HG02678 (cell line): ENCODE data around the gene STAC3.

ENCODE experiments used
- ATAC-seq: cut with Tn5 transposase; IDR thresholded peaks from one replicate; pipeline ENCODE4 v1.9.1; 2021; ENCODE audit warnings: mild to moderate bottlenecking, moderate library complexity; ENCODE audit not compliant: unreplicated experiment

The STAC3 gene

DNA sequence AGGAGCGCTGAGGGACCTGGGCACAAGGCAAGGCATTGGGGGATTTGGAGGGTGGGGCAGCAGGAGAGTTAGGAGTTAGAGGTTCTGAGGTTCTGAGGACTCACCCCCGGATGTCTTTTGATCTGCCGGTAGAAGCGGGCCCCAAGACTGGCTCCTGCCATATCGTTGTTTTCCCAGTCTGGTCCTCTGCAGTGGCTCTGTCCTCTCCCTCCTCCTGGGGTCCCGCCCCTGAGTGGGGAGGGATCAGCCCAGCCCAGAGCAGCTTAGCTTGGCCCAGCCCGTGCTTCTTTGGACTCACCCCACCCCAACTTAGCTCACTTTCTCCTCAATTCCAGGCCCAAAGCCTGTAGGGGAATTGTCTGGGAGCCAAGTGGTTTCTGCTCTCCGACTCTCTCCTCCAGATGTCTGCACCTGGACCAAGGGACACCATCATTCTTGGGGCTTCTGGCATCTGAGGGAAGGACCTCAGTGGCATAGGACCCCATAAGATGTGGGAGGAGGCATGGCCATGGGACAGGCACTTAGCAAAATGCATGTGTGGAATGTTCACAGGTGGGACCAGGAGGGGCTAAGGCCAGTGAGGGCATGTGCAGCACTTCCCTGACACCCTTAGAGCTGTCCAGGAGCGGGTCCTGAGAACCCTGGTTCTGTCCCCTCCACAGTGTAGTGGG, 13.9 kb downstream of the STAC3 start:
- ATAC-seq, result no peak

DNA sequence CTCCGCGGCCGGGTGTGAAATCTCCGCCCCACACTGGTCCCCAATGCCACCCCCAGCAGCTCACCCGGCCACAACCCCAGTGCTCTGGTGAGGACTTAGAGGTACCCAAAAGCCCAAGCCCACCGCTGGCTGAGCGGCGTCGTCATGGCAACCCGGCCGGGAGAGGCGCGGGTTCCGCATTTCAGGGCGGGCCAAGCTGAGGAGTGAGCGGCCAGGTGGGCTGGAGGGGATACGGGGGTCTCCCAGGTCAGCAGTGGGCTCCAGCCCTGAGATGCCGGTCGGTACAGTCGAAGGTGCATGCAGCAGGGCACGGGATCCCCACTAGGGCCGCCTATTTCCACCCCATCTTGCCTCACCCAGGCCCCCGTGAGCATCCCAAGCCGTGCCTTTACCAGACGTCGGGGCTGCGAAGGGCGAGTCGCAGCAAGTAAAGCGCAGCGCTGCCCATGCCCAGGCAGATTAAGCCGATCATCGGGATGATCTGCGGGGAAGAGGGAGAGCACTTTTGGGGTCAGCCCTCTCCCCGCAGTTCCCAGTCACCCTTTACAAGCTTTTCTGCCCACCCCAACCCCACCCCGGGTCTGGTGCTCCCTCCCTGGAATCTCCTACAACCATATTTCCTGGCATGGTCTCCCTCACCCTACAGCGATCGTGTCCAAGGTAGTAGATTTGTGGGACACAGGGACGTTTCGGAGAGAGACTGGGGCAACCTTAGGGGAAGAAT, 14.6 kb downstream of the STAC3 start:
- ATAC-seq, result no peak

DNA sequence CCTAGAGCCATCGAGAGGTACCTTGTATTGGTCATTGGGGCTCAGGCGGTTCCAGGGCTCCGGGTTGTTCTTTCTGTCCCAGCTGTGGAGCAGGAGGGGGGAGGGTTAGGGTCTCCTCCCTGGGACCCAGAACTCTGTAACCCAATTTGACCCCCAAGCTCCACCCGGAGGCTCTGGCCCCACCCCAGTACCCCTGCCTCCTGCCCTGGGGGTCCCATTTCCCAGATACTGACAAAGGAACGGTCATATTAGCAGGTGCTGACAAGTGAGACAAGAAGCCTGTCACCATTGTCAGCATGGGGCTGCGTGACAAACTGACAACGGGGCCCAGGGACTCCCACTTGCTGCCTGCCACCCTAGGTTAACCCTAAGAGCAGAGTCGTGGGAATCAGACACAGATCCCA, 15.3 kb downstream of the STAC3 start:
- no peak for ATAC-seq

DNA sequence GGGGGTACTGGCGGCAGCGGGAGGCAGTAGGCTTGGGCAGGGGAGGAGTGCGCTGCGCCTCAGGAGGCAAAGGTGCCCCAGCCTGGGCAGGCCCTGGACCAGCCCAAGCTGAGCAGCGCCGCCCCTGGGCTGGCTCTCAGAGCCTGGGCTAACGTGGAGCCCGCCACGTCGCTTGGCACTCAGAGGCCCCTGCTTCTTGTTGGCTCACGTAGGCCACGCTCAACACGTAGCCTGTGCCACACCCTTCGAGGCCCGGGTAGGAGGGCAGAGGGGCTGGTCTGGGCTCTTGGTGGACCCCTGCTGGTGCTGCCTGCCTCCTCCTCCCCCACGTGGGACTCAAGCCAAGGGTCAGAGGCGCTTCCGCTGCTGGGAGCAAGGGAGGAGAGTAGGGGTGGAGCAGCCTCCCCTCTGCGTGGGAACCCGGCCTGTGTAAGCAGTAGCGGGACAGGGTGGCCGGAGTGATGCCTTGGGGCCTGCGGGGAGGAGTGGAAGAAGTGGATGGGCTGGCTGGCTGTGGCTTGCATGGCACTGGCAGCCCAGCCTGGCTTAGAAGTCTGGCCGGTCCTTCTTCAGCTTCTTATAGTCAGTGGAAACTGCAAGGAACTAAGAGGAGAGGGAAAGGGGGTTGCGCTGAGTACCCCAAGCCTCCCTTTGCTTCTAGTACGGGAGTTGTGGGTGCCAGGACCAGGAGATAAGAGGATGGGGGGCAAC, 15.8 kb downstream of the STAC3 start:
- no peak for ATAC-seq

DNA sequence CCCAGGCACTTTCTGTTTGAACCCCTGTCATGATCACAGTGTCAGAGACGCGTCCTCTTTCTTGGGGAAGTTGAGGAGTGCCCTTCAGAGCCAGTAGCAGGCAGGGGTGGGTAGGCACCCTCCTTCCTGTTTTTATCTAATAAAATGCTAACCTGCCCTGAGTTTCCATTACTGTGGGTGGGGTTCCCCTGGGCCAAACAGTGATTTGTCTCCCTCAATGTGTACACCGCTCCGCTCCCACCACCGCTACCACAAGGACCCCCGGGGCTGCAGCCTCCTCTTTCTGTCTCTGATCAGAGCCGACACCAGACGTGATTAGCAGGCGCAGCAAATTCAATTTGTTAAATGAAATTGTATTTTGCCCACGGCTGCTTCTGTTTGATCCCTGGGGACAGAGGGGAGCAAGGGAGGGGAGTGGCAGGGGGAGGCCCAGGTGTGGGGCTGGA, 16.4 kb downstream of the STAC3 start:
- no peak for ATAC-seq

DNA sequence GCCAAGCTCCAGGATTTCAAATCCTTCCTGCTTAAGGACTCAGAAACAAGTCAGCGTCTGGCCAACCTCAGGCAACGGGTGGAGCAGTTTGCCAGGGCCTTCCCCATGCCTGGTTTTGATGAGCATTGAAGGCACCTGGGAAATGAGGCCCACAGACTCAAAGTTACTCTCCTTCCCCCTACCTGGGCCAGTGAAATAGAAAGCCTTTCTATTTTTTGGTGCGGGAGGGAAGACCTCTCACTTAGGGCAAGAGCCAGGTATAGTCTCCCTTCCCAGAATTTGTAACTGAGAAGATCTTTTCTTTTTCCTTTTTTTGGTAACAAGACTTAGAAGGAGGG, 16.8 kb downstream of the STAC3 start:
- ATAC-seq, result no peak

DNA sequence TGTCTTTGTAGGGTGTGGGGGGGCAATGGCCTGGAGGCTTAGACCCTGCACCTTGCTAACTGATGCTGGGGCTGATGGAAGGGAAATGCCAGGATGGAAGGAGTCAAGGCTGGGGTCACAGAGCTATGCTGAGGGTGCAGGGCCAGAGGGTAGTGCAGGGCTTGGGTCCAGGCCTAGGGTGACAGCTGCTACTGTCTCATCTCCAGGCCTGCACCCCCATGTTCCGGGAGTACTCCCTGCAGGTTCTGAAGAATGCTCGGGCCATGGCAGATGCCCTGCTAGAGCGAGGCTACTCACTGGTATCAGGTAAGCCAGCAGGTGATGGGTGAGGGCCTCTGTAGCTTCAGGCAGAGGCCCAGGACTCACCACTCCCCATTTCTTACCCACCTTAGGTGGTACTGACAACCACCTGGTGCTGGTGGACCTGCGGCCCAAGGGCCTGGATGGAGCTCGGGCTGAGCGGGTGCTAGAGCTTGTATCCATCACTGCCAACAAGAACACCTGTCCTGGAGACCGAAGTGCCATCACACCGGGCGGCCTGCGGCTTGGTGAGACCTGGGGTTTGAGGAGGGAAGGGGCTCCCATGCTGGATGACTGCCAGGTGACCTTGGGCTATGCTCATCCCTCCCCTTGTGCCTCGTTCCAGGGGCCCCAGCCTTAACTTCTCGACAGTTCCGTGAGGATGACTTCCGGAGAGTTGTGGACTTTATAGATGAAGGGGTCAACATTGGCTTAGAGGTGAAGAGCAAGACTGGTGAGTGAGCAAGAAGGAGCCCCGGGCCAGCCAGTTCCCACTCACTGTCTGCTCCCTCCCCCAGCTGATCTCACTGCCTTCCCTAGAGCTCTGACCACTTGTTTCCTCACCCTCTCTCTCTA, 17.4 kb downstream of the STAC3 start:
- ATAC-seq, result no peak

DNA sequence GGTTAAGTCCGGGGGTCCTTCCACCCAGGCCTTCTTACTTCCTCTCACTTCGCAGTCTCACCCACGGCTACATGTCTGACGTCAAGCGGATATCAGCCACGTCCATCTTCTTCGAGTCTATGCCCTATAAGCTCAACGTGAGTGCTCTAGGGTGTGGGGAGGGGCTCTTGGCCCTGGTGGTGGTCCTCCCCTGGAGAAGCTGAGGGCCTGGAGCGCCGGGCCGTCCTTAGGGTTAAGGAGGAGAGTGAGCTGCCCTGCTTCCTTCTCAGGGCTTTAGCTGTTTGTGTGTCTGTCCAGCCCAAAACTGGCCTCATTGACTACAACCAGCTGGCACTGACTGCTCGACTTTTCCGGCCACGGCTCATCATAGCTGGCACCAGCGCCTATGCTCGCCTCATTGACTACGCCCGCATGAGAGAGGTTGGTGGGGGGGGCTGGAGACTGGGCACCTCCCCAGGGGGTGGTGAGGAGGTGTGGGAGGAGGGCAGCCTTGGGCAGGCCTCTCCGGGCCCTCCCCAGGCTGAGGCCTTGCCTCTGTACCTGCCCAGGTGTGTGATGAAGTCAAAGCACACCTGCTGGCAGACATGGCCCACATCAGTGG, 18.7 kb downstream of the STAC3 start:
- ATAC-seq, result no peak

DNA sequence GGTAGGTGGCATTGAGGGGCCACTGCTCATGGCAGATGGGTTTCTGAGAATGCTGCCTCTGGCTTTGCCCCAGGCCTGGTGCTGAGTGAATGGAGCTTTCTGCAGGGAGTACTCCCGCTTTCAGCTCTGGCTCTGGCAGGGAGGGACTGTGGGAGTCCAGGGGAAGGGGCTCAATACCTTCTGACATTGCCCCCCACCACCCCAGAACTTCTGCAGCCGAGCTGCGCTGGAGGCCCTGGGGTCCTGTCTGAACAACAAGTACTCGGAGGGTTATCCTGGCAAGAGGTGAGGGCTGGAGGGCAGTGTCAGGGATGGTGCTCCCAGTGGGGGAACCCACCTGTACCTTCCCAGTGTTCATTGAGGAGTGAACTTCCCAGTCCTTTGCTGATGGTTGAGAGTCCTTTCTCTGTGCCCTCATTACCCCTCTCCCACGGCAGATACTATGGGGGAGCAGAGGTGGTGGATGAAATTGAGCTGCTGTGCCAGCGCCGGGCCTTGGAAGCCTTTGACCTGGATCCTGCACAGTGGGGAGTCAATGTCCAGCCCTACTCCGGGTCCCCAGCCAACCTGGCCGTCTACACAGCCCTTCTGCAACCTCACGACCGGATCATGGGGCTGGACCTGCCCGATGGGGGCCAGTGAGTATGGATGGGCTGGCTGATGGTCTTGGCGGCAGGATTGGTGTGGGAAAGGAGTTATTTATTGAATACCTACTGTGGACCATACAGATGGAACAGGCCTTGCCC, 19.5 kb downstream of the STAC3 start:
- ATAC-seq, result no peak

DNA sequence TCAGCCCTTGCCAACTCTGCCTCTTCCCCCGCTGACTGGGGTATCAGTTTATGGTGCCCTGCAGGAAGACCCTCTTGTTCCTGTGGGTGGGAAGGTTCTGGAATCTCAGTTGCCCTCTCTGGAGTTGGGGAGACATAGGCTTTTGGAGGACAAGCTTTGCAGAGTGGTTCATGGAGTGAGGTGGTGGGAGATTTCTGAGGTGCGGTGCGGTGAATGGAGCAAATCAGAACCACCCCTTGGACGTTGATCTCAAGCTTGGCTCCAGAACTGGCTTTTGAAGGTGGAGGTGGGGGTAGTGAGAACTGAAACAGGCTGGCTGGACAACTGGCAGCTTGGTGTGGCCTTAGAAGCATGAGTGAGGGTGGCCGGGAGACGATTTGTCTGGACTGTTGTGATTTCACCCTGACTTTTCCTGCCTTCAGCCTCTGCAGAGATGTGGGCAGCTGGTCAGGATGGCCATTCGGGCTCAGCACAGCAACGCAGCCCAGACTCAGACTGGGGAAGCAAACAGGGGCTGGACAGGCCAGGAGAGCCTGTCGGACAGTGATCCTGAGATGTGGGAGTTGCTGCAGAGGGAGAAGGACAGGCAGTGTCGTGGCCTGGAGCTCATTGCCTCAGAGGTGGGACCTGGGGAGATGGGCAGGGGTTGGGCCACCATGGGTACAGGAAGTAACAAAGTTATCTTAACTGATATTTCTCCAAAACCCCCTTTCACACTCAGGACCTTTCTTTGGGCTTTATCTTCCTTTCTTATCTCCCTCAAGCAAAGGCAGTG, 20.4 kb downstream of the STAC3 start:
- ATAC-seq, result no peak

DNA sequence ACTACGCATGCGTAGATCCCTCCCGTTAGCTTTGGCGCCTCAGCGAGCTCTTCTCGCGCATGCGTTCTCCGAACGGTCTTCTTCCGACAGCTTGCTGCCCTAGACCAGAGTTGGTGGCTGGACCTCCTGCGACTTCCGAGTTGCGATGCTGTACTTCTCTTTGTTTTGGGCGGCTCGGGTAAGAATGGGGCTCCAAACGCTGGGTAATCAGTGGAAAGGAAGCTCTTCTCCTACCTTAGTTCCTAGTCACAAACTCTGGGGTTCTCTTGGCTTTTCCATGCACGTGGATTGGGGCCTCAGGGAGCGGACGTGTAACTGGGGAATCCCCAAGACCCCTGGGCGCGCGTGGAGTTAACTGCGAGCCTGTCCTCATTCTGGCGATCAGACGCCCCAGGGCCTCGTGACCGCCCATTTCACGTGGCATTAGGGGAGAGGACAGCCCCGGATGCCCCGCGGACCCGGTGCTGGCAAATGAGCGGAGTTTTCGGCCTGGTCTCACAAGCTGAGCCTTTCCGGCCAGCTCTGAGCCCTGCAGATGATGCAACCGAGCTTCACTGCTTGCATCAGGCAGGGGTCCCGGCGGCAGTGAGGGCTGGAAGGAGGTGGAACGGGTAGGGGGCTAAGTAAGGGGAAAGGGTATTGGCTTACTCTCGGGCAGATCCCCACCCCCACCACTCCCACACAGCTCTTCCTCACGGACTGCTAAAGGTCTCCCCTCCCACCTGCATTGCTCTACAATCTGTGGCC, 21.2 kb downstream of the STAC3 start, which contains the start of gene SHMT2:
TSS of gene SHMT2 (plus strand) at position 78 of the 747 bp plus-strand sequence. CDS start at position 146, 68 bp downstream.
- peak; percentile 68 for ATAC-seq

DNA sequence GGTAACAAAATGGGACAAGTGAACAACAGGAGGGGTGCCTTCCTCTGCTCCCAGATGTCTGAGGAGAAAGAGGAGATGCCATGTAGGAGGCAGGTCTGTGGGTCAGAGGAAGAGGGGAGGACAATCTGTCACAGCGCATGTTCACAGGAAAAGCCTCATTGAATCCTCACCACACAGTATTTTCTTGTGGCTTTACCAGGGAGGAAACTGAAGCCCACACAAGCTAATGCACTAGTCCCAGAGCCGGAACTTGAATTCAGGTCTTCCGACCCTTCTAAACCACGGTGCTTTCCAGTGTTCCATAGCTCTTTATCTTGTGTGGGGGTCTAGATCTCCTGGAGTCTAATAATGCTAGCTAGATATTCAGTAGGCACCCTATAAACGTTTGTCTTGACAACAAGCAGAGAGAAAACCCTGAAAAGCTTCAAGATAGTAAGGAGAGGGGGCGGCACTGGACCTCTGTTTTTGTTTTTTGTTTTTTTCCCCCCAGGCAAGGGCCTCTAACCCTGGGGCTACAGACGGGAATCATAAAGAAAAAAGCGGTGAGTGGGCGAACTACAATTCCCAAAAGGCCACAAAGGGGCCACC, 21.8 kb downstream of the STAC3 start:
- ATAC-seq, result peak; percentile 13

DNA sequence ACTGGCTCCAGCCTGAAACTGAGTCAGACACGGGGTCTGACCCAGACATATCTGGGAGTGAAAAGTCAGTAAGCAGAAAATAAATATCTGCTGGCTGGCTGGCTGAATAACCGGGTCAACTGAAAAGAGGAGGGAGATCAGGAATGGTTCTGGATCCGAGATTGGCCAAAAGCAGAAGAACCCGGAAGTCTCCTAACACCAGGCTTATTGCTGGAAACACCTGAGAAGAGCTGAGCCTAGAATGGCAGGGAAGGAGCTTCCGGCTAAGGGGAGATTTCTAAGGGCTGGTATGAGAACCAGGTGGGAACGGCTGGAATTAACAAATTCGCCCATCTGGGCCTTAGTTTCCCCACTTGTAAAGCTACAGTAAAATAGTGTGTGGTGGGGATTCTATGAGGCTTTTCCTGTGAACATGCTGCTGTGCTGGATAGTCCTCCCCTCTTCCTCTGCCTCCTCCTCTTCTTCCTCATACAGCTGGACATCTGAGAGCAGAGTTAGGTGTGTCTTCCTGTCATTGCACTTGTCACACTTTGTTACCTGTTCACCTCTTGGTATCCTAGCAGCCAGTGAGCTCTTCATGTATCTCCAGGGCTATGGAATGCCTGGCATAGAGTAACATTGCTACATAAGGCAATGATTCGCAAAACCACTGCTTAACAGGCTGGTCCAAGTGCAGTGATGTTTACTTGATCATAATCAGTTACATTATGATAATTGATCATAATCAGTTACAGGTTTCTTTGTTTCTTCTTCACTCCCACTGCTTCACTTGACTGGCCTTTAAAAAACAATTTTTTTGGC, 23.5 kb downstream of the STAC3 start:
- no peak for ATAC-seq

DNA sequence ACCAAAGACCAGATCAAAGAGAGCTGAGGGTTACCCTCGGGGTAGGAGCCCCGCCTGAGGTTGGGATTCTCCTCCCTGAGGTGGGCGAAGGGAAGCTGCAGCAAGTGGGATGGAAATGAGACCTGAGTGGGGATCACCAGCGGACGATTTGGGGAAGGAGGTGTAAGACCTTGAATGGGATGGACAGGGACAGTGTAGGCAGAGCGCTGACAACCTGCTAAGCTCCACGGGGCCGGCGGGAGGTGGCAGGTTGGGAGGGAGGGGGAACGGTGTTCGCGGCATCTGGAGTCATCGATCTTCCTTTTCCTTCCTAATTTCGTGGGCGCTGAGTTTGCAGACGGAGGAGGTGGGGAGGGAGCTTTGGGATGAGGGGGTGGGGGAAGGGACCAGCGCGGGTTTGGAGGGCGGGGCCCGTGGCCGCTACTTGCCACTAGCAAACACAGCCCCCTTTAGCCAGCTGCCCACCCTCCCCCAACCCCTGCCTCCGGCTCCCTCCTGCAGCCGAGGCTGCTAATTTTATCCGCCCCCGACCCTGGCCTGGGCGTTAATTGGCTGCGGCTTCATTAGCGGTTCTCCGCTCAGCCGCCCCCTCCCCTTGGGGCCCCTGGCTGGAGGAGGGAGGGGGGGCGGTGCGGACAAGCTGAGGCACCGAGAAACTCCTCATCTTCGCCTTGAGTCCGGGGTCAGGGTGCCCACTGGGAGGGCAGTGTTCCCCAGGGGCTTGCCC, 24.2 kb downstream of the STAC3 start:
- ATAC-seq, result no peak

DNA sequence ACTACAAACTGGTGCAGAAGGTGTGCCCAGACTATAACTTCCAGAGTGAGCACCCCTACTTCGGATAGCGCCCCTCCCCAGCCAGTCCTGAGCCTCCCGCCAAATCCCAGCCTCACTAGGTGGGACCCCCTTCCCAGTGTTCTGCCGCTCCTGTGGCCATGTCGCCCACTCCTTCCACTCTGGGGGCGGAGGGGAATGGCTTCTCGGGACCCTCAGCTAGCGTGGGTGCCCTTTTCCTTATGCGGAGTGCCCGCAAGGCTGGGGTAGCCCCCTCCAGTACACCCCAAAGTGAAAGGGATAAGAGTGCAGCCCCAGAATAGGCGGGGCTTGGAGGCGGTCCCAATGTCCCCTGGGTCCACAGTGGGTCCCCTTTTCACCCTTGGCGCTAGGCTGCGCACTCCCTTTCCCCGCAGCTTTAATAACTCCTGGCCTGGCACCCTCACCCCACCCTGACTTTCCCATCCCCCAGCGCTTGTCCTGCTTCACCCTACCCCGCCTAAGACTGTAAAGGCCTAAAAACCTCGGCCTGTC, 25.2 kb downstream of the STAC3 start:
- no peak for ATAC-seq

DNA sequence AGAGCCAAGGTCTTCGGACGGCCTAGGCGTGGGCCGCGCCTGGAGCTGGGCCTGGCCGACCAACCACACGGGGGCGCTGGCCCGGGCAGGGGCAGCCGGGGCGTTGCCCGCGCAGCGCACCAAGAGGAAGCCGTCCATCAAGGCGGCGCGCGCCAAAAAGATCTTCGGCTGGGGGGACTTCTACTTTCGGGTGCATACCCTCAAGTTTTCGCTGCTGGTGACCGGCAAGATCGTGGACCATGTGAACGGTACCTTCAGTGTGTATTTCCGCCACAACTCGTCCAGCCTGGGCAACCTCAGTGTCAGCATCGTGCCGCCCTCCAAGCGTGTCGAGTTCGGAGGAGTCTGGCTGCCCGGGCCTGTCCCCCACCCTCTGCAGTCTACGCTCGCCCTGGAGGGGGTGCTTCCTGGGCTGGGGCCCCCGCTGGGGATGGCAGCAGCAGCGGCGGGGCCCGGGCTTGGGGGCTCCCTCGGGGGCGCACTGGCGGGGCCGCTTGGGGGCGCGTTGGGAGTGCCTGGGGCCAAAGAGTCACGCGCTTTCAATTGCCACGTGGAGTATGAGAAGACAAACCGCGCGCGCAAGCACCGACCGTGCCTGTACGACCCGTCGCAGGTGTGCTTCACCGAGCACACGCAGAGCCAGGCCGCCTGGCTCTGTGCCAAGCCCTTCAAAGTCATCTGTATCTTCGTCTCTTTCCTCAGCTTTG, 25.9 kb downstream of the STAC3 start:
- ATAC-seq, result no peak
